ENCODE results near the gene BBX.
"Not testable (repeated sequence)": the region's sequence is repeated elsewhere in the genome, so short reads cannot be mapped to it uniquely, and the experiment has no call there.

BBX gene

DNA sequence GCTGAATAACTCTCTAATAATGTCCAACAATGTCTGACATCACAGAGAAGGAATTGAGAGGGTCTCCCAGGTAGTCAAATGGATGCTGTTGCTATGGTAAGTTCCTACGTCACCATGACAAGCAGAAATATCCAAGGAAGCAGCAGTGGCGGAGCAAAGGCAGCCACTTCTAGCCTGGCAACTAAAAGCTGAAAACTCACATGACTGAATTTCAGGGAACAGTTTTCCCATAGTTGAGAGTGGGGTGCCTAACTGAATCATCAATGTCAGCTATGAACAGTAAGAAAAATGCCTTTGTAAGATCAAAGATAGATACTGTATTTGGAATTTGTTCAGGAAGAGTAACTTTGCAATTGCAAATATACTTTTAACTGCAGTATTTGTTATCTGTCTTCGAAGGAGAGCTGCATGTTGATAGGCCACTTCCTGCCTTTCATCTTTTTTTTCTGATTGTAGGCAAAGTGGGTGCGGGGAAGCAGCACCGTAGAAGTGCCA lies 161.7 kb downstream of the BBX start:
- no peak for DNase-seq (ENCODE audit: low spot score)

GRCh38 chr3:107685383-107685782 lies 162.6 kb downstream of the BBX start:
- no peak for DNase-seq (ENCODE audit: low spot score)

GRCh38 chr3:107687056-107687581 lies 164.4 kb downstream of the BBX start:
- DNase-seq (ENCODE audit: low spot score), result no peak

- no peak for DNase-seq (ENCODE audit: low spot score)
Measured at GRCh38 chr3:107689355-107689754, 166.6 kb downstream of the BBX start.

GRCh38 chr3:107690522-107691138 lies 167.9 kb downstream of the BBX start:
- DNase-seq (ENCODE audit: low spot score), result peak; percentile 54

DNA sequence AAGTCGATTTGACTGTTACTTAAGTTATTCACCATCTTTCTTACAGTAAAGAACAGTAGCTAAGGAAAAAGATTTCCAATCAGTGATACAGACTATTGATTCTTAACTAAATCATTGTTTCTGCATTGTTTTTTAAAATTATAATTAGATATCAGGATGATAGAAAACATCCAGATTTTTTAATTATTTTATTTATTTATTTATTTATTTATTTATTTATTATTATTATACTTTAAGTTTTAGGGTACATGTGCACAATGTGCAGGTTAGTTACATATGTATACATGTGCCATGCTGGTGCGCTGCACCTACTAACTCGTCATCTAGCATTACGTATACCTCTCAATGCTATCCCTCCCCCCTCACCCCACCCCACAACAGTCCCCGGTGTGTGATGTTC lies 169.2 kb downstream of the BBX start:
- not testable (repeated sequence) for DNase-seq (ENCODE audit: low spot score)

- DNase-seq (ENCODE audit: low spot score), result not testable (repeated sequence)
Measured at GRCh38 chr3:107697348-107697747, 174.6 kb downstream of the BBX start.

GRCh38 chr3:107697855-107698254 lies 175.1 kb downstream of the BBX start:
- peak; percentile 3 for DNase-seq (ENCODE audit: low spot score)

DNA sequence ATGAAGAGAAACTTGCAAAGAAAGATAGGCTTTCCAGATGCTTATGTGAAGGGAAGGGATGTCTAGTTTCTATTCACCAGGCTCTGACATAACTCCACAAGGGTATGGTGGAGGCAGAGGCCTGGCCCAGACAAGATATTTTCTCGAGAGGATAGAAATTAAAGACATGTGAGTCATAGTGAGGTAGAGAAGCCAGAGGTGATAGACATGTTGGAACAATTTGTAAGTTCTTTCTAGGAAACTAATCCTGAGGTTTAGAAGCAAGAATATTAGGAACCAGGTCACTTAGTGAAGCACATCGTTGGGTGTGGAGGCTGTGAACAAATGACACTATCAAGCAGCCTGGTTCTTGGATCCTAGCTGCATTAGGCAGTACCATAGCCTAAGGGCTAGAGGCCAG lies 176.9 kb downstream of the BBX start:
- DNase-seq (ENCODE audit: low spot score), result no peak

DNA sequence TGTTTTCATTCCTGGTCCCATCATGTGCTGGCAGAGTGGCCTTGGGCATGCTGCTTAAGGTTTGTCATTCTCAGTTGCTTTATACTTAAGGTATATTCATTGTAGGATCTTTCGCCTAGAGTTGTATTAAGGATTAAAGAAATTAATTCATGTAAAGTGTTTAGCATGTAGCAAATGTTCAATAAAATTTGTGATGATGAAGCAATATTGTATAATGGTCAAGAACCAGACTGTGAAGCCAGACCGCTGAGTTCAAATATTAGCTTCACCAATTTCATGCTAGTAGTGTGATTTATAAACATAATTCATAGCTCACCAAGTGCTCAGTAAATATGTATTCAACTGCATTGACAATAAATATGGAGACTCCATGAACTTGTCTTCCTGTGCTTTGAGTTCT lies 178.5 kb downstream of the BBX start:
- DNase-seq (ENCODE audit: low spot score), result no peak

GRCh38 chr3:107704477-107704876 lies 181.7 kb downstream of the BBX start:
- no peak for DNase-seq (ENCODE audit: low spot score)

- DNase-seq (ENCODE audit: low spot score), result no peak
Measured at GRCh38 chr3:107705046-107705445, 182.3 kb downstream of the BBX start.

DNA sequence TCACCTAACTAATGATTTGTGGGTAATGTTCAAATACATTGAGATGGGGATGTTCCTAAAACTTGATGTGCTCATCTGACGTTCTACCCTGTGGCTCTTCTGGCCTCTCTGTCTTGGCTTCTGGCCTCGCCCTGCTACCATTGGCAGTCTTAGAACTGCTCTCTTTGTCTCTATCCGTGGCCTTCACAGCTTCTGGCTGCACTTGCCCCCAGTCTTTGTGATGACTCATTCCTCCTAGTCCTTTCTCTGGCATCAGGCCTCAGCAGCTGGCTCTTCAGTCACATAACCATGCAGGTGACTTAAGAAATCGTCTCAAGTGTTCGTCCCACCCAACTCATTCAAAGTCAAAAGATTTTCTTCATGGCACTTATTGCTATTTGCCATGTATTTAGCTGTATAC lies 188.1 kb downstream of the BBX start:
- no peak for DNase-seq (ENCODE audit: low spot score)

DNA sequence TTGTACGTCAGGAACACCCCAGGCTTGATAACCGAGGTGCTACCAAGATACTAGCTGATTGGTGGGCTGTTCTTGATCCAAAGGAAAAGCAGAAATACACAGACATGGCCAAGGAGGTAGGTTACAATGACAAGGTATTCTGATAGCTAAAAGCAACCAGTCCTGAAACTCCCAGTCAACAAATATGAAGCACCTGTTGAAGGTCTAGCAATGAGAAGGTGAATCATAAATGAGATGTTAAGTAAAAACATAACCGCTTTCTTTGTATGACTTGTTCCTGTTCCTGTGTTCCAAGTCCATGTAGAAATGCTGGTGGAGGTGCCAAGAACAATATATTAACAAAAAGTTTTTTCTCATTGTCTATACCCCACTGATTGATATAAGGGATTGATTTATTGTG lies 194.0 kb downstream of the BBX start:
- no peak for DNase-seq (ENCODE audit: low spot score)

DNA sequence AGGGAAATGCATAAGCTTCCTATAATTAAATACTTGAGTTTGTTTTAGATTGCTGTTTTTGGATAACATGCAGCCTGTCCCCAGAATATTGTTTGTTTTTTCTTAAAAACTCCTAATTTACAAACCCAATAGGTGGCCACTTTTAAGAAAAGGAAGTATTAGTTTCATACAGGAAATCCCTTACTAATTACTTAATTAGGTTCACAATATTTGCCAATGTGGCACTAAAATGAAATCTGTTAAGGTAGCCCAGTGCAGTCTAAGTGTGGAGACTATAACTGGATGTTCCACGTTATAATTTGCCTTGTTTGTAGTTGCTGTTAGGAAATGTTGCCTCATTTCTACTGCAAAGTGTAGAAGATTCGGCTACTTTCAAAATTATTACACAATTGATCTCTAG lies 195.8 kb downstream of the BBX start:
- DNase-seq (ENCODE audit: low spot score), result no peak

DNA sequence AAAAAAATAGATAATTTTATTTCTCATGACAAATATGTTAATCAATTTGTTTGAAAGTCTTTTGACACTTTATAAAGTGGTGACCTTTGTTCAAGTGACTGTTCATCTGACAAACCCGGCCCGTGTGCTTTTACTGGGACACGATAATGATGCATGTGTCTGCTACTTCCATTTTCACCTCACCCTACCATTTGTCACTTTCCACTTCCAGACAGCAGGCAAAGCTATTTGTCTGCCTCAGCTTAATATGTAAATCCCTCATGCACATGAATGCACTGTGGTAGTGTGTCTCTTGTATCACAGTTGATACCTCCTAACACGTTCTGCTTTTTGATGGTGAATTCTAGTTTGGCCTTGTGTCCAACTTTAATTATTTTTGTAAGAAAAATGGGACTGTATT lies 204.3 kb downstream of the BBX start:
- no peak for DNase-seq (ENCODE audit: low spot score)

DNA sequence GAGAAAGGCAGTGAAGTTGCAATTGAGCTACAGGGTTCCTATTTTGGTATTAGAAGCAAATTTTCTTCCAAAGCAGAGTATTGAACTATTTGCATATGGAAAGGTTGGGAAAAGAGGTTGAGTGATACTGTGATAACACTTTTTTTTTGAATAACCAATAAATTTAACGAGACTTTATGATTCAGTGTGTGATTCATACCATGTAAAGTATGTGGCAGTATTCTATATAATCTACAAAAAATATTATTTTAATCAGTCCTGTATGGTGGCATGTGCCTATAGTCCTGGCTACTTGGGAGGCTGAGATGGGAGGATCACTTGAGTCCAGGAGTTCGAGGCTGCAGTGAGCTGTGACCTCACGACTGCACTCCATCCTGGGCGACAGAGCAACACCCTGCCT lies 206.9 kb downstream of the BBX start:
- no peak for DNase-seq (ENCODE audit: low spot score)

DNA sequence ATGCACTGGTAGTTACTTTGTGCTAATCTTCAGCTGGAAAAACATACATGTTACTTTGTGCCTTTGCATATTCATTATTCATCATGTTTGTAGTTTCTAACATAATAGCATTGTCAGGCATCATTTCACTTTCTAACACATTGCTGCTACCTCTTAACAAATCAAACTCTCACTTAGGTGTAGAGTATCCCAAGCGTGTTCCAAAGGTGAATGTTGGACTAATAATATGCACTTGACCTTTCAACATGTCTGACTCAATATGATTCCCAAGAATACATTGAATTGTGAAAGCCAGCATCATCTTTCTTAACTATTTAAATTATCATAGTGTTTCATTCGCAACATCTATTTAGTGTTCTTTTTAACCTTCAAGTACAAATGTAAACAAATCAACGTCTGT lies 211.6 kb downstream of the BBX start:
- DNase-seq (ENCODE audit: low spot score), result no peak

DNA sequence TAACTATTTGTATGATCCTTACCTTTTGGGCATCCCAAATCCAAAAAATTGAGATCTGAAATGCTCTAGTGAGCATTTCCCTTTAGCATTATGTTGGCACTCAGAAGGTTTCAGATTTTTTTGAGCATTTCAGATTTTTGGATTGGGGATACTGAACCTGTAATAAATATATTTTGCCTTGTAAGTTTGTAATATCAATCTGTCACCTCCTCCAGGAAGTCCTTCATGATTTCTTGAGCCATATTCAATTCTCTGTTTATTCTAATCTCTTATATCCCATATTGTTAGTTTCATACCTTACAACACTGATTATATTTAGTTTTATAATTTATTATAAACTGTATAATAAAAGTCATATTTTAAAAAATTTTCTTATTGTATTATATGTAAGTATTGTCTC lies 215.2 kb downstream of the BBX start:
- no peak for DNase-seq (ENCODE audit: low spot score)

DNA sequence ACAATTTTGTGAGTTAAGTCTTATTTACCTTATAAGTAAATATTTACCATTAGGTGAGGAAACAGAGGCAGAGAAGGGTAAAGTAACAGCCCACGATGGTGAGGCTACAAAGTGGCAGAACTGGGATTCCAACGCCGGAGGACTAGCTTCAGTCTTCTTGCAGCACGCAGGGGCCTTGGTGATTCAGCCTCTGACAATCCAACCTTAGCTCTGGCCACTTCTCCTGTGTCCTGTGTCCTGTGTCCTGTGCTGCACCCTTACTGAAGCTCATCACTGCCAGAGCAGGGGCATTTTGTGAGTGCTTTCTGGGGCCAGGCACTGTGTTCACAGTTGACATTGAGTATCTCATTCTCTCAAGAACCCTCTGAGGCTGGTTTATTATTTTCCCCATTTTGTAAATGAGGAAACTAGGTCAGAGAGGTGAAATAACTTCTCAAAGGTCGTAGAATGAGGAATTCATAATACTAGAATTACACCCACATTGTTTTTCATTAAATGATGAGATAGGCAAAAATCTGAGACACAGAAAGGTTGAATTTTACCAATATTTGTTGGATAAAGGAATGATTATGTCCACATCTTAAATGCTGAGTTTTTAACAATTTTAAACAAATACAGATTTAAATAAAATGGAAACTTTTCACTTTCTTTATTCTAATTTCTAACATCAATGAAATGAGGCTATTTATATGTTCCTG lies 215.9 kb downstream of the BBX start:
- no peak for DNase-seq (ENCODE audit: low spot score)

- DNase-seq (ENCODE audit: low spot score), result no peak
Measured at GRCh38 chr3:107739227-107739626, 216.5 kb downstream of the BBX start.

- peak; percentile 8 for DNase-seq (ENCODE audit: low spot score)
Measured at GRCh38 chr3:107740992-107741896, 218.5 kb downstream of the BBX start.

DNA sequence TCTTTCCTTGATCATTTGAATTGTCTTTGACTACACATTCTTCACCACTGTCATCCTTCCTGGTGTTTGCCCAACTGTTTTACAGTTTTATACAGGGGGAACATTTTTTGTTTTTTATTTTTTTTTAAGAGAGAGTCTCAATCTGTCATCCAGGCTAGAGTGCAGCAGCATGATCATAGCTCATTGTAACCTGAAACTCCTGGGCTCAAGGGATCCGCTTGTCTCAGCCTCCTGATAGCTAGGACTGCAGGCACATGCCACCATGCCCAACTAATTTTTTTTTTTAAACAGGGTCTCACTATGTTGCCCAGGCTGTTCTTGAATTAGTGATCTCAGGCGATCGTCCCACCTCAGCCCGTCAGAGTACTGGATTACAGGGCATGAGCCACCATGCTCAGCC lies 222.6 kb downstream of the BBX start:
- no peak for DNase-seq (ENCODE audit: low spot score)

Measured in SW480 (cell line).